OCI-LY1 (cell line): ENCODE measurements around the gene VGLL4.

Source experiments
- EZH2 ChIP-seq: fragments of 200-600 bp; sonication (generic), shearing (Covaris generic); IDR thresholded peaks from 2 replicates; pipeline ENCODE4 v1.8.0; 2017; ENCODE audit warnings: borderline replicate concordance, mixed run types, mild to moderate bottlenecking, antibody characterized with exemption, low read length, moderate library complexity, mixed read lengths
- TF ChIP-seq, protein P1 (sequence below): fragments of 200-600 bp; sonication (generic), shearing (Covaris generic); IDR thresholded peaks from 2 replicates; pipeline ENCODE4 v1.5.1; 2017; ENCODE audit warnings: mild to moderate bottlenecking, antibody characterized with exemption, low read length, moderate library complexity, mixed read lengths

DNA sequence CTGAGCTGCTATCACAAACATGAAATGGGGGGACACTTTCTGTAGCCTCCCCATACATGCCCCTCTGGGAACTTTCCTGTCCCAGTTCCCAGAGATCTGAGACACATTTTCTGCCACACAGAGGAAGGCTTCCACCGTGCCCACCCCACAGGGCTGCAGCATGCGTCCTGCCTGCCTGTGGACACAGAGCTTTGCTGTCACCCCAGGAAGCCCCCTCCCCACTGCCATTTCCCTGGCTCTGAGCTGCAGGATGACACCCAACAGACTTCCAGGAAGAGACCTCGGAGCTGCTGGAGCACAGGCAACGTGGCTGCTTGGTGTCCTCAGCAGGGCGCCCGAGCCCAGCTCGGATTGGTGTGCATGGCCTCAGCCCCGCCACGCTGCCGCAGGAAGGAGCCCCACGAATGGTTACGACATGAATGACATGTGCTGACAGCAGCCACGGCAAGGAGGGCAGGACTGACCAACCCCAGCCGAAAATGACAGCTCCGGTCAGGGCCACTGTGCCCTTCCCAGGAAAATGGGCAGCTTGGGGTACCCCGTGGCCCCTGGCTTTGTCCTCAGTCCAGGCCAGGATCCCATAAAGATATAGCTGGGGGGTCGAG lies 81.3 kb downstream of the VGLL4 start:
- no peak for TF ChIP-seq EZH2
- TF ChIP-seq, protein P1, sequence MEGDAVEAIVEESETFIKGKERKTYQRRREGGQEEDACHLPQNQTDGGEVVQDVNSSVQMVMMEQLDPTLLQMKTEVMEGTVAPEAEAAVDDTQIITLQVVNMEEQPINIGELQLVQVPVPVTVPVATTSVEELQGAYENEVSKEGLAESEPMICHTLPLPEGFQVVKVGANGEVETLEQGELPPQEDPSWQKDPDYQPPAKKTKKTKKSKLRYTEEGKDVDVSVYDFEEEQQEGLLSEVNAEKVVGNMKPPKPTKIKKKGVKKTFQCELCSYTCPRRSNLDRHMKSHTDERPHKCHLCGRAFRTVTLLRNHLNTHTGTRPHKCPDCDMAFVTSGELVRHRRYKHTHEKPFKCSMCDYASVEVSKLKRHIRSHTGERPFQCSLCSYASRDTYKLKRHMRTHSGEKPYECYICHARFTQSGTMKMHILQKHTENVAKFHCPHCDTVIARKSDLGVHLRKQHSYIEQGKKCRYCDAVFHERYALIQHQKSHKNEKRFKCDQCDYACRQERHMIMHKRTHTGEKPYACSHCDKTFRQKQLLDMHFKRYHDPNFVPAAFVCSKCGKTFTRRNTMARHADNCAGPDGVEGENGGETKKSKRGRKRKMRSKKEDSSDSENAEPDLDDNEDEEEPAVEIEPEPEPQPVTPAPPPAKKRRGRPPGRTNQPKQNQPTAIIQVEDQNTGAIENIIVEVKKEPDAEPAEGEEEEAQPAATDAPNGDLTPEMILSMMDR, result no peak
